Measurements from ENCODE around the gene UBAC2.

The UBAC2 gene

DNA sequence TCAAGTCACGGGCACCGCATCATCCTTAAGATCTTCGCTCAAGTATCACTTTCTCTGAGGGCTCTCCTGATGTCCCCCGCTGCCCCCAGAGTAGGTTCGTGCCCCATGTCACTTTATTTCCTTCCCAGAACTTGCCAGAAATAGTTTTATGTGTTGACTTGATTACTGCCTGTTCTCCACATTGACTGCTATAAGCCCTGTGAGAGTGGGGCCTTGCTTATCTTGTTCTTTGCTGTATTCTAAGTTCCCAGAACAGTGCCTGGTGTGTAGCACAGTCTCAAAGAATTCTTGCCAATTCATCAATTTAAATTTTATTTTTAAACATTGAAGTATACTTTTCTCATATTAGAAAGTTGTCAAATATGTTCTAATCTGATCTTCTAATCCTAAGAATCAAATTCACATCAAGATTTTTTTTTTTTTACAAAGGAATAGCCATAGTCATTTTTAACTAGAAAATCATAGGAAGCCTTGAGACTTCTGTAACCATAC lies 138.6 kb downstream of the UBAC2 start:
- ChIA-PET POLR2A (no interaction called here), CTCF (interaction anchor here (0.9 to 1.8 kb wide), 3 partner anchors 9 to 97 kb away, joined by 3 to 5 read pairs (median 3); no protein-coding TSS in a partner anchor)
- no peak overlapping the region for H3K4me3 ChIP-seq (ENCODE audit: low read depth, low read length)
- TF ChIP-seq, protein P1, sequence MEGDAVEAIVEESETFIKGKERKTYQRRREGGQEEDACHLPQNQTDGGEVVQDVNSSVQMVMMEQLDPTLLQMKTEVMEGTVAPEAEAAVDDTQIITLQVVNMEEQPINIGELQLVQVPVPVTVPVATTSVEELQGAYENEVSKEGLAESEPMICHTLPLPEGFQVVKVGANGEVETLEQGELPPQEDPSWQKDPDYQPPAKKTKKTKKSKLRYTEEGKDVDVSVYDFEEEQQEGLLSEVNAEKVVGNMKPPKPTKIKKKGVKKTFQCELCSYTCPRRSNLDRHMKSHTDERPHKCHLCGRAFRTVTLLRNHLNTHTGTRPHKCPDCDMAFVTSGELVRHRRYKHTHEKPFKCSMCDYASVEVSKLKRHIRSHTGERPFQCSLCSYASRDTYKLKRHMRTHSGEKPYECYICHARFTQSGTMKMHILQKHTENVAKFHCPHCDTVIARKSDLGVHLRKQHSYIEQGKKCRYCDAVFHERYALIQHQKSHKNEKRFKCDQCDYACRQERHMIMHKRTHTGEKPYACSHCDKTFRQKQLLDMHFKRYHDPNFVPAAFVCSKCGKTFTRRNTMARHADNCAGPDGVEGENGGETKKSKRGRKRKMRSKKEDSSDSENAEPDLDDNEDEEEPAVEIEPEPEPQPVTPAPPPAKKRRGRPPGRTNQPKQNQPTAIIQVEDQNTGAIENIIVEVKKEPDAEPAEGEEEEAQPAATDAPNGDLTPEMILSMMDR (IDR thresholded peaks at IDR 0.05; ENCODE audit: insufficient read depth, low read length, missing control alignments), result no peak
- no peak for DNase-seq (ENCODE audit: low read depth, low spot score)

- no peak for DNase-seq (ENCODE audit: low read depth, low spot score)
- no peak overlapping the region for H3K4me3 ChIP-seq (ENCODE audit: low read depth, low read length)
- TF ChIP-seq, protein P1 (IDR thresholded peaks at IDR 0.05; ENCODE audit: insufficient read depth, low read length, missing control alignments), result no peak
- ChIA-PET POLR2A (no interaction called here), CTCF (interaction anchor here (0.9 to 1.1 kb wide), 3 partner anchors 9 to 96 kb away, joined by 3 to 4 read pairs (median 3); no protein-coding TSS in a partner anchor)
These were observed 139.2 kb downstream of the UBAC2 start for GRCh38 chr13:99339736-99340397.

DNA sequence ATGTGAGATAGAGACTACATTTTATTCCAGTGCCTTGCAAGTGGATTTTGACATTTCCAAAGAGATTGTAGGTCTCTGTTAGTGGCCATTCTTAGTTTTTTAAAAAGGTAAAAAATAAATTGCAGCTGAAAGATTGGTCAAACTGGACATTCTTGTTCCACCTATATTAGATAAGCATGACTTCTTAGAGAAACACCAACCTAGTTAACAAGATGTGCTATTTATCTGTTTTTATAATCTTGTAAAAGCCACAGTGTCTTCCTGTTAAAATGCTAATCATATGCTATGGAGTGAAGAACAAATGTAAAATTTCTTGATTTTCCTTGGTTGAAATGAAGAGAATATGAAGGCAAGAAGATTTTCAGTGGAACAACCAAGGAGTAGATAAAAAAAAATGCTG lies 140.0 kb downstream of the UBAC2 start:
- CTCF ChIA-PET, result interaction anchor here (1.1 kb wide), 2 partner anchors 29 to 95 kb away, joined by 3 to 4 read pairs; no protein-coding TSS in a partner anchor
- POLR2A ChIA-PET, result no interaction called here
- H3K4me3 ChIP-seq (ENCODE audit: low read depth, low read length), result no peak overlapping the region
- no peak for DNase-seq (ENCODE audit: low read depth, low spot score)
- TF ChIP-seq, protein P1 (IDR thresholded peaks at IDR 0.05; ENCODE audit: insufficient read depth, low read length, missing control alignments), result no peak

DNA sequence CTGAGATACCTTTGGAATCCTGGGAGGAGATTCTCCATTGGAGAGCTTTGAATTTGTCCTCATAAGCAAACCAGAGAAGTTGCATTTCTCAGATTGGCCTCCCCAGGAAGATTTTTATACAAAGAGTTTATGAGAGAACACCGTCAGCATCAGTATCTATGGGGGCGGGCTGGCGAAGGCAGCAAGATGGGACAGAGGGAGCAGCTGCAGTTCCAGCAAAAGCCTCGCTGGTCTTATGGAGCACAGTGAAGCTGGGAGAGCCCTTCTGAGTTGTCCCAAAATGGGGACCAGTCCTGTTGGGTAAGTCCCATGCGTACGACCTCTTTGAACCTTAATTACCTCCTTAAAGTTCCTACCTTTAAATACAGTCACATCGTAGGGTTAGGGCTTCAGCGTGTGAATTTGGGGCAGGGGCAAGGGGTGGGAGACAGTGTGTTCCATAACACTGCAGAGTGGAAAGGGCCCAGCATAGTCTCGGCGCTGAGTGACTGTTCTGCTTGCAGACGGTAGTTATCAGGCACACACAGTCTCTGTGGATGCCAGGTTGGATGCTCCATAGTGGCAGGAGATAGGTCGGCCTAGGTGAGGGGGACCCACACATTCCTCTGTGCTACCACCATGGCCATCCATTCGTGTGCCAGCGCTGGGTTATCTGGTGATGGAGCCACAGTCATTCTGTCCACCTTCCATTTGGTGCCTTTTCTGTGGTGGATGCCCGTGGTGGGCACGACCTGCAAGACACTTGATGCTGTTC lies 141.5 kb downstream of the UBAC2 start:
- H3K4me3 ChIP-seq (ENCODE audit: low read depth, low read length), result no peak overlapping the region
- no peak for DNase-seq (ENCODE audit: low read depth, low spot score)
- ChIA-PET CTCF (interaction anchor here (1.7 kb wide), 1 partner anchor 73 kb away, joined by 5 read pairs; no protein-coding TSS in a partner anchor), POLR2A (no interaction called here)
- TF ChIP-seq, protein P1 (IDR thresholded peaks at IDR 0.05; ENCODE audit: insufficient read depth, low read length, missing control alignments), result no peak

- H3K4me3 ChIP-seq (ENCODE audit: low read depth, low read length), result no peak overlapping the region
- no peak for DNase-seq (ENCODE audit: low read depth, low spot score)
- TF ChIP-seq, protein P1 (IDR thresholded peaks at IDR 0.05; ENCODE audit: insufficient read depth, low read length, missing control alignments), result no peak
- ChIA-PET CTCF (interaction anchor here (0.9 to 1.7 kb wide), 2 partner anchors 73 to 74 kb away, joined by 3 to 5 read pairs; no protein-coding TSS in a partner anchor), POLR2A (no interaction called here)
These were observed 142.2 kb downstream of the UBAC2 start for GRCh38 chr13:99342723-99343315.

All from AG04449 (cell line).